ENCODE results near the gene PPP1R27.

Gene PPP1R27

DNA sequence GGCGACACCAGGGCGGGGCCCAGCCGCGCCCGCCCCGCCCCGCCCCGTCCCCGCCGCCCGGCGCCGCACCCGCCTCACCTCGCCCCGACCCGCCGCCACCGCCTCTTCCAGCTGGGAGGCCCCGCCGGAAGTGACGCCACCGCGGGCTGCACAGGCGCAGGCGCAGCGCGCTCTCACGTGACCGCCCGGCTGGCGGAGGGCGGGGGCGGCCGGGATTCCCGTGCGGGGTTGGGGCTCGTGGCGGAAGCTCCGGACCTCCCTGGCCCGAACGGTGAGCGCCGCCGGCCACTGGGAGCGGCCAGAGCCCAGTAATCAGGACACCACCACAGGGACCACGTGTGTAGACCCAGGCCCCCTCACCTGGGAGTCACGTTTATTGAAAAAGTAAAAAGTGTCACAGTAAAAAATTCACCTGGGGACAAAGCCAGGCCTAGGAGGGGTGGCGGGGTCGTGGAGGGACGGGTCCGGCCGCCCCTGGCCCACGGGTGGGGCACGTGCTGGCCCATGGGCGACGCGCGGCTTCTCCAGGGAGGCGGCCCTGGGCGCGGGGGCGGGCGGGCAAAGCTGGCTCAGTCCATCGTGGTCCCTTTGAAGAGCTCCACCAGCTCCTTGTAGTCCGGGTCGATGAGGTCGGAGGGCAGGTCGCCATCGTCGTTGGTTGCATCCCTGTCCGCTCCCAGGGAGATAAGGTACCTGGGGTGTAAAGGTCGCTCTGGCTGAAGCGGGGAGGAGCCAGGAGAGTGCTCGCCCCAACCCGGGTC, 1.5 kb downstream of the PPP1R27 start, which contains the start of gene MCRIP1:
MCRIP1 (minus strand) TSS at position 132 of the 761 bp plus-strand sequence. CDS start 8,785 bp downstream, outside the sequence.
- TF ChIP-seq, protein P1, sequence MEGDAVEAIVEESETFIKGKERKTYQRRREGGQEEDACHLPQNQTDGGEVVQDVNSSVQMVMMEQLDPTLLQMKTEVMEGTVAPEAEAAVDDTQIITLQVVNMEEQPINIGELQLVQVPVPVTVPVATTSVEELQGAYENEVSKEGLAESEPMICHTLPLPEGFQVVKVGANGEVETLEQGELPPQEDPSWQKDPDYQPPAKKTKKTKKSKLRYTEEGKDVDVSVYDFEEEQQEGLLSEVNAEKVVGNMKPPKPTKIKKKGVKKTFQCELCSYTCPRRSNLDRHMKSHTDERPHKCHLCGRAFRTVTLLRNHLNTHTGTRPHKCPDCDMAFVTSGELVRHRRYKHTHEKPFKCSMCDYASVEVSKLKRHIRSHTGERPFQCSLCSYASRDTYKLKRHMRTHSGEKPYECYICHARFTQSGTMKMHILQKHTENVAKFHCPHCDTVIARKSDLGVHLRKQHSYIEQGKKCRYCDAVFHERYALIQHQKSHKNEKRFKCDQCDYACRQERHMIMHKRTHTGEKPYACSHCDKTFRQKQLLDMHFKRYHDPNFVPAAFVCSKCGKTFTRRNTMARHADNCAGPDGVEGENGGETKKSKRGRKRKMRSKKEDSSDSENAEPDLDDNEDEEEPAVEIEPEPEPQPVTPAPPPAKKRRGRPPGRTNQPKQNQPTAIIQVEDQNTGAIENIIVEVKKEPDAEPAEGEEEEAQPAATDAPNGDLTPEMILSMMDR (IDR thresholded peaks at IDR 0.05; ENCODE audit: low read length, missing control alignments), result no peak
- DNase-seq (ENCODE audit: low read depth), result peak; percentile 93
- H3K4me3 ChIP-seq (replicated peaks; ENCODE audit: low read depth, low read length), result peak within 1 kb of the TSS; percentile 76

DNA sequence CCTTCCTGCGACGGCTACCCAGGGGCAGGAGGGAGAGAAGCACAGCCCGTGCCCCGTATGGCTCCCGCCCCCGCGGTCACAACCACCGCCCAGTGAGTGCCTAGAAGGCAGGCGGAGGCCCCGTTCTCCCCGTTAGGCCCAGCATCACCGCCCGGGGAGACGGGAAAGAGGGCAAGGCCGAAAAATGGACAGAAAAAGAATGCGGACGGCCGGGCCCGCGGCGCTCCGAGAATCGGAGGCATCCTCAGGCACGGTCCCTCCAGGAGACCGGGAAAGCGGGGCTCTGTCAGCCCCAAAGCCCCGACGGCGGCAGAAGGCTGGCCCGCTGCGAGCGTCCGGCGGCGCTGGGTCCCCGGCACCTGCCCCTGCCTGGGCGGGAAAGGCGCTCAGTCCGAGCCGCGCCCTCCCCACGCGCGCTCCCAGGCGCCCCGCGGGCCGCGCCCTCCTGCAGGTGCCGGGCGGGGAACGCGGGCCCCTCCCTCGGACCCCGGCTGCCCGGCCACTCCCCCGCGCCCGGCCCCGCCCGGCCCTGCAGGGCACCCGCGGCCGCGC, 2.2 kb downstream of the PPP1R27 start:
- DNase-seq (ENCODE audit: low read depth), result no peak
- TF ChIP-seq, protein P1 (IDR thresholded peaks at IDR 0.05; ENCODE audit: low read length, missing control alignments), result no peak
- H3K4me3 ChIP-seq (replicated peaks; ENCODE audit: low read depth, low read length), result peak overlapping the region; percentile 72

DNA sequence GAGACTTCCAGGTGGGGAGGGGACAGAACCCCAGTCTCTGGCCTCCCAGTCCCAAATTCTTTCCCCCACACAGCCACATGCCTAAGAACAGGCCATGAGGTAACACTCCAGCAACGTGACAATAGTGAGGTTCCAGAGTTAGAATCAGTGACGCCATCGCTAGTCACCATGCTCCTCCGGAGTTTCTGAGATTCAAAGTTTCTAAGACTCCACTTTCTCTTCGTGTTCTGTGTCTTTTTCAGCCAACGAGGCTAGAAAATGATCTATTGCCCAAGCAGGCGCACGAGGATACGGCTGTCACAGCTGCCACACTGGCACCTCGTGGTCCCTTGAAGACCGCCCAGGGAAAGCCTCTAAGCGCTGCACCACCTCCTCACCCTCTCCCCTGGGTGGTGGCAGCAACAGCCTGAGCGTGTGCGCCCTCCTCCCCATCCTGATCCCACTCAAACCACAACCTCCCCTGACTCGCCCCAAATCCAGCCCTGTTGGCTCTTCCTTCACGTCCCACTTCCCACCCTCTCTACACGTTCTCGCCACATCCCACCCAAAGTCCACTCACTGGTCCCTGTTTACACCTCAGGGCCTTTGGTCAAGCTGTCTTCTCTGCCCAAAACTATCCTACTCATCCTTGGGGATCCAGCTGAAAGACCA, 2.8 kb downstream of the PPP1R27 start:
- TF ChIP-seq, protein P1 (IDR thresholded peaks at IDR 0.05; ENCODE audit: low read length, missing control alignments), result no peak
- H3K4me3 ChIP-seq (replicated peaks; ENCODE audit: low read depth, low read length), result peak overlapping the region; percentile 72
- DNase-seq (ENCODE audit: low read depth), result no peak

DNA sequence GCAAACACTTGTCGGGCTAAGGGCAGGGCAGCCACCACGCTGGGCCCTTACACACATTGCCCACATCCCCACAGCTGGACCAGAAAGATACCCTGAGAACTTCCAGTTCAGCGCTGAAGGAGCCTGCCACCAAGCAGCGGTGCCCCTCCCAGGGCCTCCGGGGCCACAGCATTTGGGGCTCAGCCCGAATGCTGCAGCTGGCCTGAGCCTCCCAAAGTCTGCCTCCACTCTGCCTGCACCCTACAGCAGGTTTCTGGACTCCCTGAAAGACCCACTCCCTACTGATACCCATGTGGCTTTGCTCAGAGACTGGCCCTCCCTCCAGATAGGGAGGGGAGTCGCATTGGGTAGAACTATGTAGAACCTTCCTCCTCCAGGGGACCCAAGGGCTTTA, 3.3 kb downstream of the PPP1R27 start:
- peak overlapping the region; percentile 72 for H3K4me3 ChIP-seq (replicated peaks; ENCODE audit: low read depth, low read length)
- no peak for DNase-seq (ENCODE audit: low read depth)
- TF ChIP-seq, protein P1 (IDR thresholded peaks at IDR 0.05; ENCODE audit: low read length, missing control alignments), result no peak

DNA sequence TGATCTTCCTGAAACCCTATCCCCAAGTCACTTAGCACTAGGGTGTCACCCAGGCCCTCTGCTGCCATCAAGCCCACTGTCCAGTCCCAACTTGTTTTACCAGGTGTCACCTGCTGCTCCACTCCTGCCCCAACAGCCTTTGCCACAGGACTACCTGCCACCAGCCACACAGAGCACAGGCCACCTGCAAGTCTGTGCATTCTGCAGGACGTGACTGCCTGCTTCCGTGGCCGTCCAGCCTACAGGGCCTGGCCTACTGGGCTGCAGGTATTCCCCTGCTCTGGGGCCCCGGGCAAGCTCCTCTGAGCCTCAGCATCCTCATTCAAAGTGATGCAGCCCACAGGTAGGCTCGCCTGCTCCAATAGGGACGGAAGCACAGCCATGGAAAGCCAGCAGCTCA, 5.0 kb downstream of the PPP1R27 start:
- no peak for DNase-seq (ENCODE audit: low read depth)
- H3K4me3 ChIP-seq (replicated peaks; ENCODE audit: low read depth, low read length), result no peak overlapping the region
- TF ChIP-seq, protein P1 (IDR thresholded peaks at IDR 0.05; ENCODE audit: low read length, missing control alignments), result no peak

DNA sequence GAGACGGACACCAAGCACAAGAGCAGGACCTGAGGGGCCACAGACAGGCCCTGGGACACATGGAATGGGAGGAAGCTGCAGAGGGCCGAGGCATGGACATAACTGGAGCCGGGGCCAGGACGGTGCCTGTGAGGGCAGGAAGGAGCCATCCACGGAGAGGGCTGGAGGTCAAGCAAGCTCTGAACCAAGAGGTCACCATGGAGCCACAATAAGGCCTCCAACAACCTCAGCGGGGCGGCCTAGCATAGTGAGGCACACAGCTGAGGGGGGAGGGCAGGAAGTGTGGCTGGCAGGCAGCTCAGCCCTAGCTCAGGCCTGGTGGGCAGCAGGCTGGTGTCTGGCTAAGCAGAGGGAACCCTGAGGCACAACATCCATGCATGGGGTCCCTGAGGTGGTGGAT, 6.2 kb downstream of the PPP1R27 start:
- TF ChIP-seq, protein P1 (IDR thresholded peaks at IDR 0.05; ENCODE audit: low read length, missing control alignments), result no peak
- DNase-seq (ENCODE audit: low read depth), result no peak

More for the DNA sequence above, 6.2 kb downstream of the PPP1R27 start:
- H3K4me3 ChIP-seq (replicated peaks; ENCODE audit: low read depth, low read length), result no peak overlapping the region
